Nephron progenitor cell (in vitro differentiated cells): ENCODE data around the gene GLI2.

Experiments used
- DNase-seq: peaks from one replicate; pipeline ENCODE4 v3.0.0; 2021
- H3K27ac Mint-ChIP-seq: 2 replicates; pipeline ENCODE4 v1.8.0; 2021; ENCODE audit warnings: mild to moderate bottlenecking, moderate library complexity, mixed read lengths
- H3K27me3 Mint-ChIP-seq: 2 replicates; pipeline ENCODE4 v1.8.0; 2021; ENCODE audit warnings: mild to moderate bottlenecking, low read depth, mixed read lengths; ENCODE audit not compliant: poor library complexity
- H3K36me3 Mint-ChIP-seq: 2 replicates; pipeline ENCODE4 v1.8.0; 2021; ENCODE audit warnings: low read depth, mixed read lengths
- H3K4me1 Mint-ChIP-seq: 2 replicates; pipeline ENCODE4 v1.8.0; 2021; ENCODE audit warnings: mixed read lengths
- H3K4me3 Mint-ChIP-seq: 2 replicates; pipeline ENCODE4 v1.8.0; 2021; ENCODE audit warnings: mild to moderate bottlenecking, moderate library complexity, mixed read lengths
- H3K9me3 Mint-ChIP-seq: 2 replicates; pipeline ENCODE4 v1.8.0; 2021; ENCODE audit warnings: mild to moderate bottlenecking, moderate library complexity, mixed read lengths
- TF ChIP-seq, protein P1 (sequence below): fragments of 200-600 bp; sonication (generic); IDR thresholded peaks from 2 replicates; pipeline ENCODE4 v1.5.0; 2021; ENCODE audit warnings: antibody characterized with exemption

GLI2 gene

DNA sequence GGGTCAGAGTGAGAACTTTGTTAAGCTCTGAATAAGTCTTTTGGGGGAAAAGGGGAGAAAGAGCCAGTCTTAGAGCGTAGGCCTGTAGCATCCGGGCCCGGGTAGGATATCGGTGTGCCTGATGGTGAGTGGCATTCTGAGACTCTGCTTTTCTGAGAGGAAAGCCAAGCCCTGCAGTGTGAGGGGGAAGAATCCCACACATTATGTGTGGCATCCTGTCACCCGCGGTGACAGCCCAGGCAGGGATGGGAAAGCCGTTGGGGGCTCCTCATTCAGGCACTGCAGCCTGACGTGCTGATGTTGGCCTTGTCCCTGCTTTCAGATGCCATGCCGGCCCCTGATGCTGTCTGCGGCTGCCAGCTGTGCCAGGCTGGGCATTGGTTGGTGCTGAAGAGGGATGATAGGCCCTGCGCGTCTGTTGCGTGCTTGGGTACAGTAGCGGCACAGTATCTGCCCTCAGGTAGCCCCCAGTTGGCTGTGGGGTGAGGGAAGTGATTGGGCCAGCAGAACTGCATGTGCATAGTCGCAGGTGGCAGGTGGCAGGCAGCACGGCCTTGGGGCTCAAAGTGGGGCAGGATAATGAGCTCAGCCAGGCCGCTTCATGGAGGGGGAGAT is 37.6 kb downstream of the GLI2 start:
- H3K4me1 Mint-ChIP-seq, result peaks cover 48% of the 10 kb centered on the region
- H3K9me3 Mint-ChIP-seq, result no peaks in the 10 kb centered on the region
- H3K27me3 Mint-ChIP-seq, result peaks cover 5% of the 10 kb centered on the region
- no peak overlapping the region for H3K4me3 Mint-ChIP-seq
- no peak for DNase-seq
- H3K36me3 Mint-ChIP-seq, result no peaks in the 10 kb centered on the region
- TF ChIP-seq, protein P1, sequence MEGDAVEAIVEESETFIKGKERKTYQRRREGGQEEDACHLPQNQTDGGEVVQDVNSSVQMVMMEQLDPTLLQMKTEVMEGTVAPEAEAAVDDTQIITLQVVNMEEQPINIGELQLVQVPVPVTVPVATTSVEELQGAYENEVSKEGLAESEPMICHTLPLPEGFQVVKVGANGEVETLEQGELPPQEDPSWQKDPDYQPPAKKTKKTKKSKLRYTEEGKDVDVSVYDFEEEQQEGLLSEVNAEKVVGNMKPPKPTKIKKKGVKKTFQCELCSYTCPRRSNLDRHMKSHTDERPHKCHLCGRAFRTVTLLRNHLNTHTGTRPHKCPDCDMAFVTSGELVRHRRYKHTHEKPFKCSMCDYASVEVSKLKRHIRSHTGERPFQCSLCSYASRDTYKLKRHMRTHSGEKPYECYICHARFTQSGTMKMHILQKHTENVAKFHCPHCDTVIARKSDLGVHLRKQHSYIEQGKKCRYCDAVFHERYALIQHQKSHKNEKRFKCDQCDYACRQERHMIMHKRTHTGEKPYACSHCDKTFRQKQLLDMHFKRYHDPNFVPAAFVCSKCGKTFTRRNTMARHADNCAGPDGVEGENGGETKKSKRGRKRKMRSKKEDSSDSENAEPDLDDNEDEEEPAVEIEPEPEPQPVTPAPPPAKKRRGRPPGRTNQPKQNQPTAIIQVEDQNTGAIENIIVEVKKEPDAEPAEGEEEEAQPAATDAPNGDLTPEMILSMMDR, result no peak
- peak overlapping the region; percentile 4 for H3K27ac Mint-ChIP-seq

DNA sequence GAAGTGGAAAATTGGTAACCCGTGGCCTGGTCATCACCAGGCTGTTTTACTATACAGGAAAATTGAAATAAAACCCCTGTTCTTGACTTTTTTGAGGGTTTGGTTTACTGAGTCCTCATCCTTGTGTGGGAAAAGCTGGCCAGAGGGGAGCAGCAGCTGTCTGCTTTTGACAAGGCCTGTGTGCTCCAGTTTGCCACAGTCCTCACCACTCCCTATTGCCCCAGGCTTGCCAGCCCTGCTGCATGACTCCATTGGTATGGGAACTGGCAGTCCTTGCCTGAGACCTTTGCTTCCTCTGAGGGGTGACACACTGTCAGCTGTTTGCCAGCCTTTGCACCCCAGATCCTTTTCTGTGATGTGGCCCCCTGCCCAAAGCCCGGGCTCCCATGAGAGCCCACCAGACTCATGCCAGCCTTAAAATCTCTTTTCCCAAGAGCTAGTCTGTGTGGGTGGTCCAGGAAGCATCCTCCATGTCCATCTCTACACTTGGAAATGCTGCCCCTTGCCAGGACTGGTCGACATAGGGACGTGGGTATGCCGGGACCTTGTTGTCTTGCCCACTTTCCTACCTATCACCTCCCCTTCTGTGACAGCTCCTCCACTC is 39.0 kb downstream of the GLI2 start:
- peaks cover 46% of the 10 kb centered on the region for H3K4me1 Mint-ChIP-seq
- no peak overlapping the region for H3K27ac Mint-ChIP-seq
- no peaks in the 10 kb centered on the region for H3K9me3 Mint-ChIP-seq

DNA sequence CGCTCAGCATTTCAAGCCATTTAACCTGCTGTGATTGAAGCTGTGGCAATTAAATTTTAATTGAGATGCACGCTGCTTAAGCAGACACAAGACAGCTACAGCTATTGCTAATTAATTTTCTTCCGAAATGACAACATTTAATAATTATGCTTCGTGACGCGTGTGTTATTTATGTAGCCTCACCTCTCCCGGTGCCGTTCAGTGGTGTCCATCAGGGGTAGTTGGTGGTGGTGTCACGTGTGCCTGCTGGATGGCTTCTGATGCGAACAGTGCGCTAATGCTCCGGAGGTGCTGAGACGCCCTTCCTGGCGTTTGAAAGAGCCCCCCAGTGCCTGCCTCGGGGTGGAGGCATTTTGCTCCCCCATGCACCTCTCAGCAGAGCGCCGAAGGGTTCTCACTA is 39.5 kb downstream of the GLI2 start:
- Mint-ChIP-seq H3K27me3 (peaks cover 3% of the 10 kb centered on the region), H3K36me3 (no peaks in the 10 kb centered on the region), H3K4me3 (no peak overlapping the region), H3K4me1 (peaks cover 47% of the 10 kb centered on the region), H3K27ac (no peak overlapping the region), H3K9me3 (no peaks in the 10 kb centered on the region)
- no peak for DNase-seq
- TF ChIP-seq, protein P1, result no peak

More for the DNA sequence above, 39.0 kb downstream of the GLI2 start:
- no peaks in the 10 kb centered on the region for H3K36me3 Mint-ChIP-seq
- H3K27me3 Mint-ChIP-seq, result peaks cover under 1% of the 10 kb centered on the region
- no peak overlapping the region for H3K4me3 Mint-ChIP-seq
- TF ChIP-seq, protein P1, result no peak
- no peak for DNase-seq

DNA sequence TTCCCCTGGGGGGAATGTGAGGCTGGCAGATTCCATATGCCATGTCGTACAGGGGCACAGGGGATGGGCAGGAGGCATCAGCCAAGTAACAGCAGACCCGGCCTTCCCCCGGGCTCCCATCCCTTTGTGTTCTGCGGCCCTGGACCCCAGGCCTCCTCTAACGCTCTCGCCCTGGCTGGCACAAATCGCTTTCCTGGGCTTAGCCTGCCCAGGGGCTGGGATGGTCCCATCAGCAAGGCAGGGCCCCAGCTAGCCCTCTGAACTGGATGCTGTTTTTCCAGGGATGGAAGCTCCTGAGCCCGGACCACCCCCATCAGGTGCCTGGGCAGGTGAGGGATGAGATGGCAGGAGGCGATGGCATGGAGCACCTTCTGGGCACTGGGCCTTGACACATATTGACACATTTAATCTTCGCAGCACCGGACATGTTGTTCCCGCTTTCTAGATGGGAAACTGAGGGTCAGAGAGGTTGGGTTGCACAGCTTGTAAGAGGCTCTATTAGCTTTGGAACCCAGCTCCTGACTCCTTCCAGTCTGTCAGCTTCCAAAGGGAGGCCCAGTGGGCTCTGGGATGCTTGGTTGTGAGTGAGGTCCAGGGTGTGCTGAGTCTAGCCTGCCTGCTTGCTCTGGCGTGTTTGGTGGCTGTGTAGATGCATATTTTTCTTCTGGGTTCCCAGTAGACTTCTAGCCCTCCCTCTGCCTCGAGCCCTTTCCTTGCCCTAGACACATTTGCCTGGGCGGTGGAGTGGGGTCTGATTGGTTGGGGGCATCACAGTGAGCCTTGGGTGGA is 40.3 kb downstream of the GLI2 start:
- no peaks in the 10 kb centered on the region for H3K9me3 Mint-ChIP-seq
- H3K27me3 Mint-ChIP-seq, result peaks cover 3% of the 10 kb centered on the region
- H3K27ac Mint-ChIP-seq, result no peak overlapping the region
- H3K4me1 Mint-ChIP-seq, result peaks cover 46% of the 10 kb centered on the region
- no peak for DNase-seq
- TF ChIP-seq, protein P1, result no peak
- no peaks in the 10 kb centered on the region for H3K36me3 Mint-ChIP-seq
- H3K4me3 Mint-ChIP-seq, result no peak overlapping the region

DNA sequence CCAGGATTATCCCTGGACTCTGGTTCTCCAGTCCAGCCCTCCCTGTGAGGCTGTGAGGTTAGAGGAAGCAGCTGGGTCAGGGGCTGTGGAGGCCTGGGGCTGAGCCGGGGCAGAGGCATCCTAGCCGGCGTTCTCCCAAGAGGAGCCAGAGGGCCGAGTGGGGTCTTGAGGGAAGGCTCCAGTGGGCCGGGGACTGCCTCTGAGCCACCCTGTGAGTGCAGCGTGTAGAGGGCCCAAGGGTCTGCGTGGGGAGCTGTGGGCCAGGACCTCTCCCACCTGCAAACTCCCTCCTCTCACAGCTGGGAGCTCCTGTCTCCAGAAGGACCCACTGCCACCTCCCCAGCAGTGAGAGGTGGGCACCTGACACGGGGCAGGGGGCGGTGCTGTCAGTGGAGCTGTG is 41.0 kb downstream of the GLI2 start:
- Mint-ChIP-seq H3K4me3 (no peak overlapping the region), H3K36me3 (no peaks in the 10 kb centered on the region), H3K27ac (no peak overlapping the region), H3K4me1 (peaks cover 40% of the 10 kb centered on the region), H3K27me3 (peaks cover 3% of the 10 kb centered on the region), H3K9me3 (no peaks in the 10 kb centered on the region)
- TF ChIP-seq, protein P1, result no peak
- no peak for DNase-seq
